Fibroblast of skin of left biceps (primary cell): ENCODE measurements around the gene GHDC.
"Not testable (repeated sequence)": the region's sequence is repeated elsewhere in the genome, so short reads cannot be mapped to it uniquely, and the experiment has no call there.

Source experiments
- DNase-seq, 2 experiments: peaks; one replicate each; pipeline ENCODE4 v3.0.0-alpha.2; 2013; ENCODE audit warnings: low read depth in 2 of 2

GHDC gene

GRCh38 chr17:42202696-42203095, 8.4 kb upstream of the GHDC start:
- no peak for DNase-seq

GRCh38 chr17:42202159-42202558, 7.9 kb upstream of the GHDC start:
- no peak for DNase-seq

- DNase-seq, result no peak
Observed at GRCh38 chr17:42201458-42201772, 7.1 kb upstream of the GHDC start.

GRCh38 chr17:42200706-42201457, 6.6 kb upstream of the GHDC start:
- DNase-seq, result no peak

- DNase-seq, result no peak
Observed at GRCh38 chr17:42199416-42200011, 5.2 kb upstream of the GHDC start.

GRCh38 chr17:42198897-42199296, 4.6 kb upstream of the GHDC start:
- DNase-seq, result no peak

GRCh38 chr17:42197564-42198156, 3.4 kb upstream of the GHDC start:
- DNase-seq, result no peak

- no peak for DNase-seq
Observed at GRCh38 chr17:42193216-42193968, 902 bp downstream of the GHDC start.

GRCh38 chr17:42192189-42193126, 1.8 kb downstream of the GHDC start:
- no peak for DNase-seq

- no peak for DNase-seq
Observed at GRCh38 chr17:42191275-42191608, 3.1 kb downstream of the GHDC start.

- DNase-seq, result no peak
Observed at GRCh38 chr17:42190491-42191274, 3.6 kb downstream of the GHDC start.

- DNase-seq, result no peak
Observed at GRCh38 chr17:42189651-42189965, 4.7 kb downstream of the GHDC start.

- DNase-seq, result no peak
Observed at GRCh38 chr17:42188749-42189650, 5.3 kb downstream of the GHDC start.

GRCh38 chr17:42187833-42188232, 6.5 kb downstream of the GHDC start:
- DNase-seq, result no peak

GRCh38 chr17:42186191-42186590, 8.1 kb downstream of the GHDC start:
- not testable (repeated sequence) for DNase-seq

- DNase-seq, result no peak
Observed at GRCh38 chr17:42185621-42185930, 8.7 kb downstream of the GHDC start.

GRCh38 chr17:42184713-42185620, 9.3 kb downstream of the GHDC start, which contains the start of gene HCRT:
HCRT (minus strand) TSS chr17:42185452; CDS start chr17:42185365, 87 bp downstream.
- DNase-seq, result no peak

GRCh38 chr17:42183741-42184711, 10.3 kb downstream of the GHDC start:
- DNase-seq, result peak; percentile 15 to 17
